ENCODE results near the gene RAB11FIP4.

The RAB11FIP4 gene

GRCh38 chr17:31570951-31571892 lies 179.7 kb downstream of the RAB11FIP4 start:
- no peak for DNase-seq (ENCODE audit: low read depth)
- H3K4me3 ChIP-seq (ENCODE audit: low read depth, low read length) = no peak overlapping the region
- TF ChIP-seq POLR2A (IDR thresholded peaks at IDR 0.05; ENCODE audit: extremely low read depth, insufficient read length) (no peak), MAX (IDR thresholded peaks at IDR 0.05; ENCODE audit: low read depth, low read length) (no peak), CTCF (IDR thresholded peaks at IDR 0.05; ENCODE audit: low read depth, low read length) (no peak)

GRCh38 chr17:31572341-31572740 lies 180.9 kb downstream of the RAB11FIP4 start:
- TF ChIP-seq CTCF (IDR thresholded peaks at IDR 0.05; ENCODE audit: low read depth, low read length) = no peak
- TF ChIP-seq MYC (IDR thresholded peaks at IDR 0.05; ENCODE audit: low read depth, low read length) = no peak
- TF ChIP-seq MAX (IDR thresholded peaks at IDR 0.05; ENCODE audit: low read depth, low read length) = no peak
- TF ChIP-seq POLR2A (IDR thresholded peaks at IDR 0.05; ENCODE audit: extremely low read depth, insufficient read length) = no peak
- H3K4me3 ChIP-seq (ENCODE audit: low read depth, low read length) = no peak overlapping the region

GRCh38 chr17:31573047-31573446 lies 181.6 kb downstream of the RAB11FIP4 start:
- no peak overlapping the region for H3K4me3 ChIP-seq (ENCODE audit: low read depth, low read length)
- no peak for DNase-seq (ENCODE audit: low read depth)
- TF ChIP-seq MAX (IDR thresholded peaks at IDR 0.05; ENCODE audit: low read depth, low read length) (no peak), POLR2A (IDR thresholded peaks at IDR 0.05; ENCODE audit: extremely low read depth, insufficient read length) (no peak), CTCF (IDR thresholded peaks at IDR 0.05; ENCODE audit: low read depth, low read length) (no peak), MYC (IDR thresholded peaks at IDR 0.05; ENCODE audit: low read depth, low read length) (no peak)

More at GRCh38 chr17:31572341-31572740, 180.9 kb downstream of the RAB11FIP4 start:
- DNase-seq (ENCODE audit: low read depth) = no peak

GRCh38 chr17:31573861-31574260 lies 182.4 kb downstream of the RAB11FIP4 start:
- H3K4me3 ChIP-seq (ENCODE audit: low read depth, low read length) = no peak overlapping the region
- DNase-seq (ENCODE audit: low read depth) = no peak
- TF ChIP-seq CTCF (IDR thresholded peaks at IDR 0.05; ENCODE audit: low read depth, low read length) (no peak), POLR2A (IDR thresholded peaks at IDR 0.05; ENCODE audit: extremely low read depth, insufficient read length) (no peak), MYC (IDR thresholded peaks at IDR 0.05; ENCODE audit: low read depth, low read length) (no peak), MAX (IDR thresholded peaks at IDR 0.05; ENCODE audit: low read depth, low read length) (no peak)

- H3K4me3 ChIP-seq (ENCODE audit: low read depth, low read length) = no peak overlapping the region
- no peak for DNase-seq (ENCODE audit: low read depth)
- no peak for TF ChIP-seq MYC (IDR thresholded peaks at IDR 0.05; ENCODE audit: low read depth, low read length)
- no peak for TF ChIP-seq CTCF (IDR thresholded peaks at IDR 0.05; ENCODE audit: low read depth, low read length)
- no peak for TF ChIP-seq MAX (IDR thresholded peaks at IDR 0.05; ENCODE audit: low read depth, low read length)
Measured at GRCh38 chr17:31574458-31574857, 183.0 kb downstream of the RAB11FIP4 start.

Measured in NB4 (cell line).